ENCODE data around the gene IGDCC3.

GRCh38 chr15:65409036-65409631 lies 31.3 kb upstream of the IGDCC3 start:
- TF ChIP-seq CTCF (IDR thresholded peaks at IDR 0.05) (no peak), POLR2A (IDR thresholded peaks at IDR 0.05) (no peak)
